GM21447 (cell line): ENCODE measurements around the gene ABCC11.

Experiments used
- ATAC-seq: cut with Tn5 transposase; IDR thresholded peaks from one replicate; pipeline ENCODE4 v1.9.1; 2021; ENCODE audit not compliant: unreplicated experiment

ABCC11 gene

GRCh38 chr16:48133455-48134211, 113.7 kb downstream of the ABCC11 start:
- ATAC-seq = no peak

GRCh38 chr16:48132696-48133095, 114.6 kb downstream of the ABCC11 start:
- ATAC-seq = no peak

GRCh38 chr16:48131201-48131935, 116.0 kb downstream of the ABCC11 start:
- ATAC-seq = no peak

- ATAC-seq = no peak
Observed at GRCh38 chr16:48129926-48130325, 117.4 kb downstream of the ABCC11 start.

- no peak for ATAC-seq
Observed at GRCh38 chr16:48128769-48129168, 118.6 kb downstream of the ABCC11 start.

- no peak for ATAC-seq
Observed at GRCh38 chr16:48126801-48127644, 120.3 kb downstream of the ABCC11 start.

- no peak for ATAC-seq
Observed at GRCh38 chr16:48125888-48126287, 121.5 kb downstream of the ABCC11 start.

GRCh38 chr16:48124266-48124665, 123.1 kb downstream of the ABCC11 start:
- ATAC-seq = no peak

- ATAC-seq = no peak
Observed at GRCh38 chr16:48123104-48123788, 124.1 kb downstream of the ABCC11 start.

GRCh38 chr16:48121276-48121675, 126.1 kb downstream of the ABCC11 start:
- no peak for ATAC-seq

GRCh38 chr16:48118841-48119240, 128.5 kb downstream of the ABCC11 start:
- no peak for ATAC-seq

GRCh38 chr16:48117217-48118105, 129.9 kb downstream of the ABCC11 start:
- ATAC-seq = peak; percentile 74
